ENCODE data around the gene LRP6.
"Not testable (repeated sequence)": the region's sequence is repeated elsewhere in the genome, so short reads cannot be mapped to it uniquely, and the experiment has no call there.

LRP6 gene

DNA sequence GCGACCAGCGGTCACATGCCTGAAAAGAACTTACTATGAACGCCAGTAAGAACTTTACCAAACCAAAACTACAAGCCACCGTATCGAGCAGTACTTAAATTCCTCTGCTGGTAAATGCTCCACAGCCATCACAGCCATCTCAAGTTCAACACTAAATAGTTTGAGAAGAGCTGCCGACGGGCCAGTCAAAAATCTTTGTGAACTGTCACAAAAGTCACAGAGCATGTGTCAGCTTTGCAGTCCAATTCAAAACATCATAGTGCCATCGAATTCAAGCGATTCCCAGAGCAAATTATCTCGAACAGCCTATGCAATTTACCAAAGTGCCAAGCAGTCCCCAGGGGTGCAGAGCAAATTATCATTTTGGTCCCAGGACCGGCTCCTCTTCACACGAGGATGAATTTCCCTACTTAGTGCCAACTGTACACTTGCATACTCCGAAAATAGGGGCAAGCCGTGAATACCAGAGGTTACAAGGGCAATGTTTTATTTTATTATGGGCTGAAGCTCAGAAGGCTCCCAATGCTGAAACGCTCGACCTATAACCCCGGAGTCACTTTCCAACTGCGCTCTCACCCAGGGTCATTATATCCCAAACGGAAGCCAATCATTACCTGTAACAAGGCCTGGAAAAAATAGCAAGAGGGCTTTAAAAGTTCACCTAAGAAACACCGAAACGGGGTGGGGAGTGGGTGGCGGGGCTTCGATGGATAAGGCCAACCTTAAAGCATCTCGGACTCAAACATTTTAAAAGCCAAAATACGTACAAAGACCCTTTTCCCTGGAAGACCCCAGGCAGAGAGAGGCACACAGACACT is 1.1 kb downstream of the LRP6 start:
- no peak for DNase-seq (ENCODE audit: low spot score)

DNA sequence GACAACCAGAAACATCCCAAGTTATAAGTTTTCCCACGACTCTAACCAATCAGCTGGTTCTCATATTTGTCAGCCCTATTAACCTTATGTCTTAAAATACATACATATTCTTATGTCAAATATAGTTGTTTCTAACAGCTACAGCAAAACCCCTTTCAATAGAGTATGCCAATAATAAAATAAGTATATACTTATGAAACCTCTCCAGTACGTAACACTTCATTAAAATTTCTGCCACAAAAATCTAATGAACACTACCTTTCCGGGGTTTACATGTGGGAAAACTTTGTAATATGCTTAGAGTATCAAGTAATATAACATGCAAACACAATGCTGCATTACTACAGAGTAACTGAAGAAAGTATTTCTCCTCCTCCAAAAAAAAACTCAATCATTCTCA is 1.8 kb downstream of the LRP6 start:
- no peak for DNase-seq (ENCODE audit: low spot score)

- DNase-seq (ENCODE audit: low spot score), result no peak
Observed at GRCh38 chr12:12263909-12264308, 2.9 kb downstream of the LRP6 start.

DNA sequence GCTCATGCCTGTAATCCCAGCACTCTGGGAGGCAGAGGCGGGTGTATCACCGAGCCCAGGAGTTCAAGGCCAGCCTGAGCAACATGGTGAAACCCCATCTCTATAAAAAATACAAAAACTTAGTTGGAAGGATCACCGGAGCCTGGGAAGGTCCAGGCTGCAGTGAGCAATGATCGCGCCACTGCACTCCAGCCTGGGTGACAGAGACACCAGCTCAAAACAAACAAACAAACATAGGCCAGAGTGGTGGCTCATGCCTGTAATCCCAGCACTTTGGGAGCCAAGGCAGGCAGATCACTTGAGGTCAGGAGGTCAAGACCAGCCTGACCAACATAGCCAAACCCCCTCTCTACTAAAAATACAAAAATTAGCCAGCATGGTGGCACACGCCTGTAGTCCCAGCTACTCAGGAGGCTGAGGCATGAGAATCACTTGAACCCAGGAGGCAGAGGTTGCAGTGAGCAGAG is 10.5 kb downstream of the LRP6 start:
- not testable (repeated sequence) for DNase-seq (ENCODE audit: low spot score)

- no peak for DNase-seq (ENCODE audit: low spot score)
Observed at GRCh38 chr12:12254553-12254952, 12.3 kb downstream of the LRP6 start.

DNA sequence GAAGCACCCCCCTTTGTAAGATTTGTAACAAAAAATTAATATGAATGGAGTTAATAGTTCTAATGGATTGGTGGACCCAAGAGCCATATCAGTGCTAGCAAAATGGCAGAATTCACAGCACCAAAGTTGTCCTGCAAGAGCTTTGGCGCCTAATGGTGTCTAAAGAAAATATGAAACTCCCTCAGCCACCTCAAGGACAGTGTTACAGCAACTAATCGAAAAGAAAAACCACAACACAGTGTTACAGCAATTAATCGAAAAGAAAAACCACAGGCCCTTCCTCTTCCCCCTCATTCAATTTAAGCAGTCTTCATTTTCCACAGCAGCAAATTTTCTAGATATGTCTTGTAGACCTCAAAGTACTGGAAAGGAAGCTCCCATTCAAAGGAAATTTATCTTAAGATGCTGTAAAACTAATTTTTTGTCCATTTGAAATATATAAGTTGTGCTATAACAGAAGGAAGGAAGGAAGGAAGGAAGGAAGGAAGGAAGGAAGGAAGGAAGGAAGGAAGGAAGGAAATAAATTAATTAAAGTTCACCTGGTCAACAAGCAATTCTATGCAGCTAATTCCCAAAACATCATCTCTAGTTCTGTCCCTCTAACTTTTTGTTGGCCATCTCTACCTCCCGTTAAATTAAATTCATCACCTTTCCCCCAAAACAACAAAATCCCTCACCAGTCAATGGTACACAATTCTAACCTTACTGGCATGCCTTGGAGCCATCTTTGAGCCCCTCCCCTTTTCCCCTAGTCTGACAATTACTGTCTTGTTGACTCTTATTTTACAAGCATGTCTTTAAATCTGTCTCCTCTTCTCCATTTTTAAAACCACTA is 17.4 kb downstream of the LRP6 start:
- no peak for DNase-seq (ENCODE audit: low spot score)

DNA sequence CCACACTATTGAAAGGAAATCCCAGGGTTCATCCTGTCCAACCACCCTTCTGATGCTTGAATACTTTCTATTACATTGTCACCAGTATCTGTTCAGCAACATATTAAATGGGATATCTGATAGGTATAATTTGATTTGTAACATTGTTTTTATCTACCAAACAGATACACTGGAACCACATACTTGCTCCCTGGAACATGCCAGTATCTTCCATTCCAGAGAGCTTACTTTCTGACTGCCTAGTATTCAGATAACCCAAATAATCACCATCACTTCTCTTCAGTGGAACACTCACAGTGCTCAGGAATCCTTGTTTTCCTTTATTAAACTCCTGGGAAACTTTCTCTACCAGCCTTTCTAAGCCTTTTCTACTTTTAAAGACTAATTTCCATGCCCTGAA is 19.3 kb downstream of the LRP6 start:
- DNase-seq (ENCODE audit: low spot score), result no peak

- peak; percentile 92 for DNase-seq (ENCODE audit: low spot score)
Observed at GRCh38 chr12:12244341-12244740, 22.5 kb downstream of the LRP6 start.

- peak; percentile 93 for DNase-seq (ENCODE audit: low spot score)
Observed at GRCh38 chr12:12240662-12241340, 26.0 kb downstream of the LRP6 start.

DNA sequence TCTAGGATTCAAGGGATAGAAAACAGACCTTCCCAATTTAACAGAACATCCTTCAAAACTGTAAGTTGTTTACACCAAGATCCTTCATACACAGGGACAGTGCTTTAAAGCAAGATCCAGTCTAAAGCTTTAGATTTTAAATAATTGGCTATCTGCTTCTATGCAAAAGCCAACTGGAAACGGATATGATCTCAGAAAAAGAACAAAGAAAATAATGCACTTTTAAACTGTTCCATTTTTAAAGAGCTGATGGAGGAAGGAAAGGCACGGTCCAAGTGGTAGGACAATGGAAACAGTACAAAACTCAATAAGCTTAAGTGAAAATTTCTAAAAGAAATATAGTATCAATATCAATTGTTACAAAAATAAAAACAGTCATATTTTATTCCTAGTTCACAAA is 27.7 kb downstream of the LRP6 start:
- no peak for DNase-seq (ENCODE audit: low spot score)

- DNase-seq (ENCODE audit: low spot score), result no peak
Observed at GRCh38 chr12:12238605-12239004, 28.2 kb downstream of the LRP6 start.

DNA sequence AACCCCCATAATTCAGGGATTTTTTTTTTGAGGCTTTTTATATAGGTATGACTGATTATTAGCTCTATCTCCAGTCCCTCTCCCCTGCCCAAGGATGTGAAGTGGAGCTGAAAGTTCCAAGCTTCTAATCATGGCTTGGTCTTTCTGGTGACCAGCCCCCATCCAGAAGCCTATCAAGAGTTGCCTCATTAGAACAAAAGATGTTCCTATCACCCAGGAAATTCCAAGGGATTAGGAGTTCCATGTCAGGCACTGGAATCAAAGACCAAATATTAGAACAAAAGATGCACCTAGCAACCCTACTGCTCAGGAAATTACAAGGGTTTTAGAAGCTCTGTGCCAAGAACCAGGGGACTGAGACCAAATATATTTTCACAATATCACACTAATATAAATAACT is 29.9 kb downstream of the LRP6 start:
- no peak for DNase-seq (ENCODE audit: low spot score)

GRCh38 chr12:12230275-12230674 is 36.6 kb downstream of the LRP6 start:
- no peak for DNase-seq (ENCODE audit: low spot score)

DNA sequence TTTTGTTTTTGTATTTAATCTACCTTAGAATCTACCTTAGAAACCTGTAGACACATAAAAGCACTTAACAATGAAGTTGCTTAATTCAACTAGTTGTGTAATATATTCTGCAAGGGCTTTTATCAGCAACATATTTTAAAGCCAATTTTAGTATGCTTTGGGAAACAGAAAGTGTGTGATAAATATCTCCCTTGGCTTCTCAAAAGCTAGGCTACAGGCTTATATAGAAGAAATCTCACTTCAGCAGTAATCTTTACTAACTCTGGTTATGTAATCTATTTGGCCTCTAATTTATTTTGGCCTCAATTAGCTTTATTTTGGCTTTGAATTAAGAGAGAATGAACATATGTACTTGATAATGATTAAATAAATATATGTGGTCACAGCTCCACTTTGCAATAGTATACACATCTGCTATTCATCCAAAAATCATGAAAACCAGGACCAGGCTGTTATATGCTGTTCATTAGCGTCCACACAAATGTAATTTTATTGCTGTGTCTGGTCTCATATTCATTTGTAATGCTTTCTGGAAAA is 37.2 kb downstream of the LRP6 start:
- no peak for DNase-seq (ENCODE audit: low spot score)

DNA sequence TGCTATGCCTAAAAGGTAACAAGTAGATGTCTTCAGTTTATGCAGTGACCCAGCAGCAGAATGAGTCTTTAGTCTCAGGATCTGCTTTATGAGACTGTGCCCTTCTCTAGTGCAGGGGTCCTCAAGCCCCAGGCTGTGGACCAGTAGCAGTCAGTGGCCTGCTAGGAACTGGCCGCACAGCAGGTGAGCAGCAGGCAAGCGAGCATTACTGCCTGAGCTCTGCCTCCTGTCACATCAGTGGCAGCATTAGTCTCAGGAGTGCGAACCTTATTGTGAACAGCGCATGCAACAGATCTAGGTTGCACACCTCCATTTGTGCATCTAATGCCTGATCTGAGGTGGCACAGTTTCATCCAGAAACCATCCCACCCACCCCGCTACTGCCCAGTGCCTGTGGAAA is 38.4 kb downstream of the LRP6 start:
- no peak for DNase-seq (ENCODE audit: low spot score)

- DNase-seq (ENCODE audit: low spot score), result no peak
Observed at GRCh38 chr12:12226187-12226586, 40.7 kb downstream of the LRP6 start.

DNA sequence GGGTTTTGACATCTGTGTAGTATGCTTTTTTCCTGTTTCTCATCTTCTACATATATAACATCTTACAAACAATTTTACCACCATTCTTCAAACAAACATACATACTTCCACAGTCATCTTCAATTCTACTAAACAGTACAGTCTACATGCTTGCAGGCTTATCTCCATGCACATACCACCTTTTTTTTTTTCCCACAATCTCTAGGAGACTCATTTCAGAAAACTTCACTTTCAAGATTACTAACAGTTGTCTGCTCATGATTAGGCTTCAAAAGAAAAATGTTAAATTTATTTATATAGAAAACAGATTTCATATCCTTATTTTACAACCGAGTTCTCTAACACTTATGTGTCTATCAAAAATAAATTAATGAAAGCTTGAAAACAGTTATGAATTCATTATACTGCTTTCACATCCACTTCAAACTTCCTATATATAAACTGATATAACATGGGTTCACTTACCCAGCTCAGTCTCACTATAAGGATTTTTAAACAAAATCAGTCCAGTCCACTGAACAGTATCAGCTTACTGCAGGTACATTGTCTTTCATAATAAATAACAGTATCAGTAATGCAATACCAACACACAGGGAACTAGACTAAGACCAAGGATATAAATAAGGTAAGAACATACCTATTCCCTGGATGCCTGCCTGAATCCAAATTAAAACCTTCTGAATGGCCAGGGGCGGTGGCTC is 42.5 kb downstream of the LRP6 start:
- no peak for DNase-seq (ENCODE audit: low spot score)

DNA sequence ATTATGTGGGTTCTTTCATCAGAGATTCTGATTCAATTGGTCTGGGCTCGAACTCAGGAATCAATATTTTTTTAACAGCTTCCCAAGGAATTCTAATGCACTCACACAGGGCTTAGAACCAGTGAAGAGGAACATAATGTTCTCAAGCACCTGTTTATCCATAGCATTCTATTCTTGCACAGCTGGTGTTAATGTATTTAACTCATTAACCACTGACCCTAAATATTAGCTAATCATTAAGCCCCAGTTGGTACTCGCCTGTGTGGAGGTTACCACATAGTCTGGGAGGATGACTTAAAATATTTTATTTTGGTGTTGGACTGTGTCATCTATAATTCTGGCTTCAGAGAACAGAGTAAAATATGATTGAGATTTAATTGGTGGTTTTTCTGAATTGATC is 45.3 kb downstream of the LRP6 start:
- no peak for DNase-seq (ENCODE audit: low spot score)

DNA sequence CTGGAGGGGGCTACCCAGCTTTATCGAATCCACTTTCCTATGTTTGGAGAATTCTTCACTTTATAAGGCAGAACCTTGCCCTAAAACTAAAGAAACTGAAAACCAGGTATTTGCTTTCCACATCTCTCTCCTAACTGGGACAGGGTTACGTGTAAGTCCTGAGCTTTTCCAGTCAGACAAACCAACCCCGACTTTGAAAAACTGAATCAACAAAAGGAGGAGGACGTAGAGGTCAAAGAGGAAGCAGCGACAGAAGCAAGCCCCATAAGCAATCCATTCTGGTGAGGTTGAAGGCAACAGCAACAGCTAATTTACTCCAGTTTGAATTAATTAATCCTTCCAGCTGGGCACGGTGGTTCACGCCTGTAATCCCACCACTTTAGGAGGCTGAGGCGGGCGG is 47.2 kb downstream of the LRP6 start:
- DNase-seq (ENCODE audit: low spot score), result no peak

GRCh38 chr12:12217018-12217359 is 49.9 kb downstream of the LRP6 start:
- no peak for DNase-seq (ENCODE audit: low spot score)

- DNase-seq (ENCODE audit: low spot score), result no peak
Observed at GRCh38 chr12:12216349-12217017, 50.4 kb downstream of the LRP6 start.

Data from putamen (tissue), 1 donor.